ENCODE measurements around the gene NEK6. TPM values are rescaled to one million over a fixed set of nuclear protein-coding genes. Genes with fewer than 3 reads are reported as not detected.

NEK6 gene
- total and polyA plus RNA-seq, 10 of the 15 experiments (the other 5 are each of a cell fraction or from before 2014, with no cell fraction given) = 31.3 to 161 (median 89.2) TPM

GRCh38 chr9:124291801-124292396 lies 34.1 kb downstream of the NEK6 start (continued):
- TF ChIP-seq, protein P1, sequence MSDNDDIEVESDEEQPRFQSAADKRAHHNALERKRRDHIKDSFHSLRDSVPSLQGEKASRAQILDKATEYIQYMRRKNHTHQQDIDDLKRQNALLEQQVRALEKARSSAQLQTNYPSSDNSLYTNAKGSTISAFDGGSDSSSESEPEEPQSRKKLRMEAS (IDR thresholded peaks at IDR 0.05; ENCODE audit: low read depth, low read length) = no peak
- TF ChIP-seq HDAC6 (IDR thresholded peaks at IDR 0.05; ENCODE audit: unreplicated experiment) (no peak), ZZZ3 (IDR thresholded peaks at IDR 0.05; ENCODE audit: control insufficient read depth, insufficient read length, low read depth) (no peak), FOS (IDR thresholded peaks at IDR 0.05; ENCODE audit: borderline replicate concordance, extremely low read depth, insufficient read length) (no peak), MYC (IDR thresholded peaks at IDR 0.05; ENCODE audit: insufficient read depth, insufficient read length, insufficient replicate concordance, low read length, severe bottlenecking) (no peak), USF2 (IDR thresholded peaks at IDR 0.05; ENCODE audit: borderline replicate concordance, low read depth, low read length) (no peak), MXI1 (IDR thresholded peaks at IDR 0.05; ENCODE audit: low read depth, low read length) (no peak; the same call in 1 of the 2 replicates), POLR2AphosphoS5 (IDR thresholded peaks at IDR 0.05; ENCODE audit: low read length) (0 out of 2 replicates have a peak, but pooled peaks have one; percentile 42), ZNF217 (IDR thresholded peaks at IDR 0.05) (no peak), NR2C1 (IDR thresholded peaks at IDR 0.05) (no peak), PRDM15 (CRISPR knock-in tag; IDR thresholded peaks at IDR 0.05) (no peak), RFX5 (IDR thresholded peaks at IDR 0.05; ENCODE audit: low read depth, low read length) (no peak), MTA2 (IDR thresholded peaks at IDR 0.05; ENCODE audit: low read depth) (peak; percentile 72), SREBF2 (IDR thresholded peaks at IDR 0.05; ENCODE audit: low read length) (no peak), EED (IDR thresholded peaks at IDR 0.05; ENCODE audit: low read depth) (peak; percentile 92), NR2C2 (IDR thresholded peaks at IDR 0.05; ENCODE audit: borderline replicate concordance, control insufficient read depth, insufficient read length, low read depth) (no peak), CHD4 (IDR thresholded peaks at IDR 0.05) (no peak), SUZ12 (IDR thresholded peaks at IDR 0.05; ENCODE audit: unreplicated experiment) (no peak), FOXM1 (IDR thresholded peaks at IDR 0.05; ENCODE audit: low read depth, low read length) (no peak), TAF1 (IDR thresholded peaks at IDR 0.05; ENCODE audit: borderline replicate concordance, low read depth, low read length) (no peak)
- TF ChIP-seq, protein P2, sequence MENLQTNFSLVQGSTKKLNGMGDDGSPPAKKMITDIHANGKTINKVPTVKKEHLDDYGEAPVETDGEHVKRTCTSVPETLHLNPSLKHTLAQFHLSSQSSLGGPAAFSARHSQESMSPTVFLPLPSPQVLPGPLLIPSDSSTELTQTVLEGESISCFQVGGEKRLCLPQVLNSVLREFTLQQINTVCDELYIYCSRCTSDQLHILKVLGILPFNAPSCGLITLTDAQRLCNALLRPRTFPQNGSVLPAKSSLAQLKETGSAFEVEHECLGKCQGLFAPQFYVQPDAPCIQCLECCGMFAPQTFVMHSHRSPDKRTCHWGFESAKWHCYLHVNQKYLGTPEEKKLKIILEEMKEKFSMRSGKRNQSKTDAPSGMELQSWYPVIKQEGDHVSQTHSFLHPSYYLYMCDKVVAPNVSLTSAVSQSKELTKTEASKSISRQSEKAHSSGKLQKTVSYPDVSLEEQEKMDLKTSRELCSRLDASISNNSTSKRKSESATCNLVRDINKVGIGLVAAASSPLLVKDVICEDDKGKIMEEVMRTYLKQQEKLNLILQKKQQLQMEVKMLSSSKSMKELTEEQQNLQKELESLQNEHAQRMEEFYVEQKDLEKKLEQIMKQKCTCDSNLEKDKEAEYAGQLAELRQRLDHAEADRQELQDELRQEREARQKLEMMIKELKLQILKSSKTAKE (IDR thresholded peaks at IDR 0.05; ENCODE audit: low read depth, poor library complexity, severe bottlenecking) = peak; percentile 97

Data from GM12878 (cell line).